ENCODE measurements around the gene RFPL3. TPM values are rescaled to one million over a fixed set of nuclear protein-coding genes. Genes with fewer than 3 reads are reported as not detected.

Gene RFPL3
- total and polyA plus RNA-seq, 2 donors (not counting 3 experiments of a cell fraction or from before 2014, with no cell fraction given), result not detected

DNA sequence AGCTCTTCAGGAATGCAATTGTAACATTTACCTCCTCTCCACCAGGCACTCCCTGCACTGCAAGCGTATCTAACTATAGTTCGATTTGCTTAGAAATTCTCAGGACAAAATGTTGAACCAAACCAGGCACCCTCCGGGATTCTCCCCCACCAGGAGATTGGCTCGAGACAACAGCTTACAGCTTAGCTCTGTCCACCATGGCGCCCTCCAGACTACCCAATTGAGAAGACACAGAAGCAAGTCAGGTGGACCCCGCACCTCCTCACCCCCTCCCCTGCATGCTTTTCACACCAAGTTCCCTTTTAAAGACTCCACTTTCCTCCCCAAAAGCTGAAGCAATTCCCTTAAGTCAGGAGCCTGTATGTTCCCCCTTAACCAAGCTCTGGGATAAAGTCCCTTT is 34.7 kb upstream of the RFPL3 start:
- Histone ChIP-seq H3K79me2 (ENCODE audit: control insufficient read depth, insufficient read depth, low read length) (peaks cover under 1% of the 10 kb centered on the region), H3K27me3 (ENCODE audit: control insufficient read depth in 2 of 2, insufficient read depth in 2 of 2, low read length in 2 of 2) (no peaks in the 10 kb centered on the region), H3K4me3 (replicated peaks in 1 of 3; ENCODE audit: insufficient read depth in 1 of 3, low read depth in 1 of 3, low read length in 3 of 3) (no peak overlapping the region), H3K9me3 (replicated peaks; ENCODE audit: control insufficient read depth, insufficient read depth, low read length) (no peaks in the 10 kb centered on the region), H3K4me2 (ENCODE audit: insufficient read depth, low read length) (no peak overlapping the region), H3K4me1 (ENCODE audit: control insufficient read depth, extremely low read depth, insufficient read depth, low read length) (peaks cover 14% of the 10 kb centered on the region), H4K20me1 (replicated peaks; ENCODE audit: control insufficient read depth, extremely low read depth, insufficient read depth, low read length) (no peaks in the 10 kb centered on the region), H3K27ac (ENCODE audit: insufficient read depth, low read depth, low read length) (no peak overlapping the region), H3K9ac (replicated peaks; ENCODE audit: extremely low read depth, insufficient read depth, low read length) (no peak overlapping the region), H2AFZ (ENCODE audit: low read depth, low read length) (no peak overlapping the region), H3K9me1 (replicated peaks; ENCODE audit: control insufficient read depth, extremely low read depth, insufficient read depth, low read length) (no peaks in the 10 kb centered on the region), H3K36me3 (ENCODE audit: control insufficient read depth in 2 of 2, extremely low read depth in 1 of 2, insufficient read depth in 2 of 2, low read length in 2 of 2) (no peaks in the 10 kb centered on the region)
- FAIRE-seq (no peak), DNase-seq (ENCODE audit: low read depth, low spot score) (no peak)
- dilution Hi-C loops (cut with MboI; ENCODE audit: extremely low pct_ligation_motif_present, low sequenced_read_pairs), result no loop called here
- BruUV-seq (replicated peaks), result no TSS peak
- POLR2A ChIA-PET, result no interaction called here
- intact Hi-C loops (cut with micrococcal nuclease), result no loop called here
- no peak for TF ChIP-seq GATA2 (IDR thresholded peaks at IDR 0.05; ENCODE audit: insufficient read depth, insufficient read length, low read depth, low read length)
- TF ChIP-seq POLR2A (IDR thresholded peaks at IDR 0.05; ENCODE audit: low read depth, low read length), result no peak
- TF ChIP-seq JUN (IDR thresholded peaks at IDR 0.05; ENCODE audit: borderline replicate concordance, insufficient read depth, insufficient read length, low read depth), result no peak
- TF ChIP-seq FOS (IDR thresholded peaks at IDR 0.05; ENCODE audit: borderline replicate concordance, insufficient read depth, low read length), result no peak
- TF ChIP-seq POLR2AphosphoS5 (IDR thresholded peaks at IDR 0.05; ENCODE audit: insufficient read depth, low read depth, low read length), result no peak
- TF ChIP-seq, protein P1, sequence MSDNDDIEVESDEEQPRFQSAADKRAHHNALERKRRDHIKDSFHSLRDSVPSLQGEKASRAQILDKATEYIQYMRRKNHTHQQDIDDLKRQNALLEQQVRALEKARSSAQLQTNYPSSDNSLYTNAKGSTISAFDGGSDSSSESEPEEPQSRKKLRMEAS (IDR thresholded peaks at IDR 0.05; ENCODE audit: insufficient read depth, insufficient read length), result no peak
- TF ChIP-seq MYC (IDR thresholded peaks at IDR 0.05; ENCODE audit: low read depth, low read length), result no peak
- TF ChIP-seq, protein P2, sequence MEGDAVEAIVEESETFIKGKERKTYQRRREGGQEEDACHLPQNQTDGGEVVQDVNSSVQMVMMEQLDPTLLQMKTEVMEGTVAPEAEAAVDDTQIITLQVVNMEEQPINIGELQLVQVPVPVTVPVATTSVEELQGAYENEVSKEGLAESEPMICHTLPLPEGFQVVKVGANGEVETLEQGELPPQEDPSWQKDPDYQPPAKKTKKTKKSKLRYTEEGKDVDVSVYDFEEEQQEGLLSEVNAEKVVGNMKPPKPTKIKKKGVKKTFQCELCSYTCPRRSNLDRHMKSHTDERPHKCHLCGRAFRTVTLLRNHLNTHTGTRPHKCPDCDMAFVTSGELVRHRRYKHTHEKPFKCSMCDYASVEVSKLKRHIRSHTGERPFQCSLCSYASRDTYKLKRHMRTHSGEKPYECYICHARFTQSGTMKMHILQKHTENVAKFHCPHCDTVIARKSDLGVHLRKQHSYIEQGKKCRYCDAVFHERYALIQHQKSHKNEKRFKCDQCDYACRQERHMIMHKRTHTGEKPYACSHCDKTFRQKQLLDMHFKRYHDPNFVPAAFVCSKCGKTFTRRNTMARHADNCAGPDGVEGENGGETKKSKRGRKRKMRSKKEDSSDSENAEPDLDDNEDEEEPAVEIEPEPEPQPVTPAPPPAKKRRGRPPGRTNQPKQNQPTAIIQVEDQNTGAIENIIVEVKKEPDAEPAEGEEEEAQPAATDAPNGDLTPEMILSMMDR (IDR thresholded peaks at IDR 0.05; ENCODE audit: extremely low read depth in 1 of 2, insufficient read depth in 1 of 2, low read depth in 1 of 2, low read length in 2 of 2), result no peak
- CTCF ChIA-PET, result interaction anchor here (1.2 kb wide), 1 partner anchor 55 kb away, joined by 3 read pairs; no protein-coding TSS in a partner anchor

Data from endothelial cell of umbilical vein (primary cell).